Measurements from ENCODE around the gene ADGRL2. TPM values are rescaled to one million over a fixed set of nuclear protein-coding genes. Genes with fewer than 3 reads are reported as not detected.

ADGRL2 gene
- total RNA-seq, 1 experiment from 2014 or later: 0.20 TPM

GRCh38 chr1:81820765-81821164 lies 20.0 kb downstream of the ADGRL2 start:
- H3K4me2 ChIP-seq (ENCODE audit: low read length): no peak overlapping the region
- BruUV-seq (replicated peaks): no TSS peak
- intact Hi-C loops (cut with micrococcal nuclease): no loop called here
- no peaks in the 10 kb centered on the region for H3K27me3 ChIP-seq (ENCODE audit: insufficient read depth, low read length)
- ATAC-seq: no peak
- no peaks in the 10 kb centered on the region for H3K9me3 ChIP-seq (ENCODE audit: control insufficient read depth in 1 of 2, insufficient read depth in 1 of 2, low read depth in 1 of 2, low read length in 2 of 2)
- POLR2A ChIA-PET: no interaction called here
- H3K27ac ChIP-seq (ENCODE audit: low read depth, low read length): no peak overlapping the region
- no peak overlapping the region for H2AFZ ChIP-seq (ENCODE audit: low read depth, low read length, poor library complexity, severe bottlenecking)
- H3K36me3 ChIP-seq (ENCODE audit: control insufficient read depth in 1 of 2, insufficient read depth in 2 of 2, low read length in 2 of 2): no peaks in the 10 kb centered on the region
- H4K20me1 ChIP-seq (ENCODE audit: insufficient read depth): no peaks in the 10 kb centered on the region
- RAD21 ChIA-PET (ENCODE audit: low non-redundant PET in 1 of 2, low total read pairs in 2 of 2, uncharacterized antibody in 2 of 2, unreplicated experiment in 2 of 2): no interaction called here
- no peak for DNase-seq (ENCODE audit: low read depth, low spot score)
- TF ChIP-seq EZH2phosphoT487 (IDR thresholded peaks at IDR 0.05; ENCODE audit: borderline replicate concordance) (no peak), EZH2 (IDR thresholded peaks at IDR 0.05) (no peak), SP1 (IDR thresholded peaks at IDR 0.05; ENCODE audit: low read depth) (no peak), FOSL1 (IDR thresholded peaks at IDR 0.05; ENCODE audit: low read depth) (no peak), ZFX (IDR thresholded peaks at IDR 0.05) (no peak)
- TF ChIP-seq, protein P1, sequence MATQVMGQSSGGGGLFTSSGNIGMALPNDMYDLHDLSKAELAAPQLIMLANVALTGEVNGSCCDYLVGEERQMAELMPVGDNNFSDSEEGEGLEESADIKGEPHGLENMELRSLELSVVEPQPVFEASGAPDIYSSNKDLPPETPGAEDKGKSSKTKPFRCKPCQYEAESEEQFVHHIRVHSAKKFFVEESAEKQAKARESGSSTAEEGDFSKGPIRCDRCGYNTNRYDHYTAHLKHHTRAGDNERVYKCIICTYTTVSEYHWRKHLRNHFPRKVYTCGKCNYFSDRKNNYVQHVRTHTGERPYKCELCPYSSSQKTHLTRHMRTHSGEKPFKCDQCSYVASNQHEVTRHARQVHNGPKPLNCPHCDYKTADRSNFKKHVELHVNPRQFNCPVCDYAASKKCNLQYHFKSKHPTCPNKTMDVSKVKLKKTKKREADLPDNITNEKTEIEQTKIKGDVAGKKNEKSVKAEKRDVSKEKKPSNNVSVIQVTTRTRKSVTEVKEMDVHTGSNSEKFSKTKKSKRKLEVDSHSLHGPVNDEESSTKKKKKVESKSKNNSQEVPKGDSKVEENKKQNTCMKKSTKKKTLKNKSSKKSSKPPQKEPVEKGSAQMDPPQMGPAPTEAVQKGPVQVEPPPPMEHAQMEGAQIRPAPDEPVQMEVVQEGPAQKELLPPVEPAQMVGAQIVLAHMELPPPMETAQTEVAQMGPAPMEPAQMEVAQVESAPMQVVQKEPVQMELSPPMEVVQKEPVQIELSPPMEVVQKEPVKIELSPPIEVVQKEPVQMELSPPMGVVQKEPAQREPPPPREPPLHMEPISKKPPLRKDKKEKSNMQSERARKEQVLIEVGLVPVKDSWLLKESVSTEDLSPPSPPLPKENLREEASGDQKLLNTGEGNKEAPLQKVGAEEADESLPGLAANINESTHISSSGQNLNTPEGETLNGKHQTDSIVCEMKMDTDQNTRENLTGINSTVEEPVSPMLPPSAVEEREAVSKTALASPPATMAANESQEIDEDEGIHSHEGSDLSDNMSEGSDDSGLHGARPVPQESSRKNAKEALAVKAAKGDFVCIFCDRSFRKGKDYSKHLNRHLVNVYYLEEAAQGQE (IDR thresholded peaks at IDR 0.05; ENCODE audit: low read depth): no peak
- H3K4me3 ChIP-seq (replicated peaks in 1 of 2; ENCODE audit: low read depth in 1 of 2, low read length in 2 of 2): no peak overlapping the region
- no peaks in the 10 kb centered on the region for H3K79me2 ChIP-seq (ENCODE audit: insufficient read depth, low read length)
- no peak overlapping the region for H3K9ac ChIP-seq (ENCODE audit: low read length)
- H3K9me2 ChIP-seq (ENCODE audit: insufficient read depth): no peaks in the 10 kb centered on the region
- no peaks in the 10 kb centered on the region for H3K4me1 ChIP-seq (ENCODE audit: control insufficient read depth in 1 of 2, insufficient read depth in 2 of 2, low read length in 2 of 2)
- CTCF ChIA-PET: no interaction called here

DNA sequence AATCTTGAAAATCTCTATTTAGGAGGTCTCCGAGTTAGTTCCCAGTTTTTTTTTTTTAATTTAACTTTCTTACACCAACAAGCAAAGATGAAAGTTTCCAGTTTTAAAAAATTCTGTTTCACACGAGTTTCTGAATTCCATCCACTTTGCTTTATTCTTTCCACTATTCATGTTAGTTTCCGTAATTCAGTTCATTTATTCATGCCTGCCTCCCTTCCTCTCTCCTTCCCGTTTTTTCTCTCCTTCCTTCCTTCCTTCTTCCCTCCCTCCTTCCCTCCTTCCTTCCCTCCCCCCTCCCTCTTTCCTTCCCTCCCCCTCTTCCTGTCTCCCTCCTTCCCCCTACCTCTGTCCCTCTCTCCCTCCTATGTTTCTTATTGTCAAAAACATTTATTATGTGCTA lies 22.3 kb downstream of the ADGRL2 start:
- H3K27me3 ChIP-seq (ENCODE audit: insufficient read depth, low read length): no peaks in the 10 kb centered on the region
- no TSS peak for BruUV-seq (replicated peaks)
- CTCF ChIA-PET: no interaction called here
- intact Hi-C loops (cut with micrococcal nuclease): no loop called here
- RAD21 ChIA-PET (ENCODE audit: low non-redundant PET in 1 of 2, low total read pairs in 2 of 2, uncharacterized antibody in 2 of 2, unreplicated experiment in 2 of 2): no interaction called here
- ATAC-seq (no peak), DNase-seq (ENCODE audit: low read depth, low spot score) (no peak)
- H3K9ac ChIP-seq (ENCODE audit: low read length): no peak overlapping the region
- no peaks in the 10 kb centered on the region for H3K4me1 ChIP-seq (ENCODE audit: control insufficient read depth in 1 of 2, insufficient read depth in 2 of 2, low read length in 2 of 2)
- no peak overlapping the region for H2AFZ ChIP-seq (ENCODE audit: low read depth, low read length, poor library complexity, severe bottlenecking)
- no peaks in the 10 kb centered on the region for H3K79me2 ChIP-seq (ENCODE audit: insufficient read depth, low read length)
- POLR2A ChIA-PET: no interaction called here
- no peaks in the 10 kb centered on the region for H4K20me1 ChIP-seq (ENCODE audit: insufficient read depth)
- no peak overlapping the region for H3K4me3 ChIP-seq (replicated peaks in 1 of 2; ENCODE audit: low read depth in 1 of 2, low read length in 2 of 2)
- H3K36me3 ChIP-seq (ENCODE audit: control insufficient read depth in 1 of 2, insufficient read depth in 2 of 2, low read length in 2 of 2): no peaks in the 10 kb centered on the region
- no peak overlapping the region for H3K4me2 ChIP-seq (ENCODE audit: low read length)
- no peak overlapping the region for H3K27ac ChIP-seq (ENCODE audit: low read depth, low read length)
- H3K9me3 ChIP-seq (ENCODE audit: control insufficient read depth in 1 of 2, insufficient read depth in 1 of 2, low read depth in 1 of 2, low read length in 2 of 2): no peaks in the 10 kb centered on the region
- H3K9me2 ChIP-seq (ENCODE audit: insufficient read depth): no peaks in the 10 kb centered on the region
- TF ChIP-seq EGR1 (IDR thresholded peaks at IDR 0.05; ENCODE audit: low read depth) (no peak), RAD21 (IDR thresholded peaks at IDR 0.05; ENCODE audit: low read depth) (no peak), EZH2 (IDR thresholded peaks at IDR 0.05) (no peak), ATF3 (IDR thresholded peaks at IDR 0.05) (no peak), CTCF (IDR thresholded peaks at IDR 0.05 in 2 of 3, conservative IDR thresholded peaks at IDR 0.05 in 1 of 3; ENCODE audit: borderline replicate concordance in 1 of 3, insufficient read depth in 1 of 3, low read depth in 2 of 3, low read length in 2 of 3) (no peak), SRF (IDR thresholded peaks at IDR 0.05; ENCODE audit: low read depth) (no peak), CBX3 (IDR thresholded peaks at IDR 0.05; ENCODE audit: low read depth) (no peak), CEBPB (IDR thresholded peaks at IDR 0.05; ENCODE audit: low read depth) (no peak)
- TF ChIP-seq, protein P2, sequence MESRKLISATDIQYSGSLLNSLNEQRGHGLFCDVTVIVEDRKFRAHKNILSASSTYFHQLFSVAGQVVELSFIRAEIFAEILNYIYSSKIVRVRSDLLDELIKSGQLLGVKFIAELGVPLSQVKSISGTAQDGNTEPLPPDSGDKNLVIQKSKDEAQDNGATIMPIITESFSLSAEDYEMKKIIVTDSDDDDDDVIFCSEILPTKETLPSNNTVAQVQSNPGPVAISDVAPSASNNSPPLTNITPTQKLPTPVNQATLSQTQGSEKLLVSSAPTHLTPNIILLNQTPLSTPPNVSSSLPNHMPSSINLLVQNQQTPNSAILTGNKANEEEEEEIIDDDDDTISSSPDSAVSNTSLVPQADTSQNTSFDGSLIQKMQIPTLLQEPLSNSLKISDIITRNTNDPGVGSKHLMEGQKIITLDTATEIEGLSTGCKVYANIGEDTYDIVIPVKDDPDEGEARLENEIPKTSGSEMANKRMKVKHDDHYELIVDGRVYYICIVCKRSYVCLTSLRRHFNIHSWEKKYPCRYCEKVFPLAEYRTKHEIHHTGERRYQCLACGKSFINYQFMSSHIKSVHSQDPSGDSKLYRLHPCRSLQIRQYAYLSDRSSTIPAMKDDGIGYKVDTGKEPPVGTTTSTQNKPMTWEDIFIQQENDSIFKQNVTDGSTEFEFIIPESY (IDR thresholded peaks at IDR 0.05; ENCODE audit: extremely low read depth, insufficient replicate concordance, low read length): no peak
- TF ChIP-seq, protein P3, sequence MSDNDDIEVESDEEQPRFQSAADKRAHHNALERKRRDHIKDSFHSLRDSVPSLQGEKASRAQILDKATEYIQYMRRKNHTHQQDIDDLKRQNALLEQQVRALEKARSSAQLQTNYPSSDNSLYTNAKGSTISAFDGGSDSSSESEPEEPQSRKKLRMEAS (IDR thresholded peaks at IDR 0.05): no peak
